Spleen (tissue), 11 donors: ENCODE results near the gene PLEKHD1. TPM values are rescaled to one million over a fixed set of nuclear protein-coding genes. Genes with fewer than 3 reads are reported as not detected.

Experiments used
- DNase-seq: peaks from one replicate; pipeline ENCODE4 v3.0.0-alpha.2; 2020
- H3K27ac ChIP-seq, 8 donors: fragments of 200-600 bp; sonication (generic) in 7 of 8; 1 replicate in 4 of 8; 2 replicates in 4 of 8; pipeline versions ENCODE4 v1.5.0 to v1.8.0; 2016 to 2021; ENCODE audit warnings: inconsistent platforms in 4 of 8, mild to moderate bottlenecking in 4 of 8, moderate library complexity in 1 of 8
- H3K27me3 ChIP-seq, 7 donors: fragments of 200-600 bp; sonication (generic) in 6 of 7; replicated peaks in 1 of 7; 1 replicate in 4 of 7; 2 replicates in 3 of 7; pipeline versions ENCODE4 v1.5.0 to v1.8.0; 2016 to 2021; ENCODE audit warnings: inconsistent platforms in 3 of 7, mild to moderate bottlenecking in 1 of 7
- H3K36me3 ChIP-seq, 6 donors: fragments of 200-600 bp; sonication (generic) in 5 of 6; 1 replicate in 4 of 6; 2 replicates in 2 of 6; pipeline versions ENCODE4 v1.5.0 to v1.8.0; 2016 to 2021; ENCODE audit warnings: inconsistent platforms in 2 of 6
- H3K4me1 ChIP-seq, 6 donors: fragments of 200-600 bp; sonication (generic) in 5 of 6; 1 replicate in 3 of 6; 2 replicates in 3 of 6; pipeline versions ENCODE4 v1.5.0 to v1.8.0; 2016 to 2021; ENCODE audit warnings: inconsistent platforms in 3 of 6
- H3K4me3 ChIP-seq, 8 donors: fragments of 200-600 bp; sonication (generic) in 7 of 8; 1 replicate in 4 of 8; 2 replicates in 4 of 8; pipeline versions ENCODE4 v1.5.0 to v1.8.0; 2016 to 2021; ENCODE audit warnings: inconsistent platforms in 4 of 8, mild to moderate bottlenecking in 4 of 8, moderate library complexity in 2 of 8
- H3K9me3 ChIP-seq, 8 donors: fragments of 200-600 bp; sonication (generic) in 7 of 8; 1 replicate in 4 of 8; 2 replicates in 4 of 8; pipeline versions ENCODE4 v1.5.0 to v1.8.0; 2016 to 2021; ENCODE audit warnings: inconsistent platforms in 4 of 8
- CTCF ChIP-seq, 11 experiments: fragments of 200-600 bp in 7 of 11; fragments of 450-650 bp in 4 of 11; sonication (generic) in 4 of 11; IDR thresholded peaks in 8 of 11; conservative IDR thresholded peaks in 3 of 11; 1 replicate in 7 of 11; 2 replicates in 4 of 11; pipeline versions ENCODE4 v1.4.0 to v1.8.0; 2016 to 2021; ENCODE audit warnings: antibody characterized with exemption in 11 of 11, inconsistent platforms in 4 of 11, mild to moderate bottlenecking in 1 of 11
- POLR2A ChIP-seq, 3 donors: fragments of 450-650 bp; IDR thresholded peaks; one replicate each; pipeline ENCODE4 v1.5.1; 2017; ENCODE audit warnings: antibody characterized with exemption in 3 of 3, mild to moderate bottlenecking in 1 of 3
- POLR2AphosphoS5 ChIP-seq, 3 donors: sonication (generic); formaldehyde crosslinking; IDR thresholded peaks; one replicate each; pipeline ENCODE4 v1.5.1; 2017; ENCODE audit warnings: antibody characterized with exemption in 3 of 3
- WGBS, 5 donors: extraction: QIAGEN DNeasy Blood & Tissue Kit in 3 of 5; methylation state at CpG; one replicate each; pipeline versions ENCODE4 v1.1.5 to v1.1.7; 2013 to 2018; 5-methylcytosine and 5-hydroxymethylcytosine counted together
- intact Hi-C: fragments of 100-400 bp; cut with DNase I; formaldehyde crosslinking; loops from one replicate; pipeline ENCODE4 v1.15.0; 2023; ENCODE audit warnings: low total_unique reads
- polyA plus RNA-seq, 3 donors: library from polyadenylated mRNA; stranded (reverse); fragments of 200-250 nt; gene quantifications; one replicate each; pipeline ENCODE4 v1.2.1, GENCODE V29; 2013
- total RNA-seq, 7 donors: library from RNA; depleted of rRNA in 3 of 7; stranded (reverse); fragments of >200 nt in 3 of 7; fragmentation: NEBNext Ultra II Directional in 4 of 7; extraction: Animal tissue kit (Norgen Biotek cat#: 25700) in 4 of 7; gene quantifications; one replicate each; pipeline versions ENCODE4 v1.1.0 to v1.2.1, GENCODE V29; 2016 to 2021
- donor health status: healthy with polysubstance abuse.
- donor health status: DM: no; HTN: no; CAD: no; lungs with moderate emphysema.
- donor health status: DM: no; HTN: no; CAD: no.
- donor health status: Bipolar disorder and iron deficiency.
- donor health status: healthy.
- donor health status: DM: no; HTN: no; CAD: no.
- donor health status: DM: yes; HTN: yes; CAD: no.

Gene PLEKHD1
- total and polyA plus RNA-seq, 10 donors: 0.06 to 0.46 (median 0.17) TPM; not detected in 1

GRCh38 chr14:69443296-69443805, 41.2 kb upstream of the PLEKHD1 start:
- TF ChIP-seq POLR2A (IDR thresholded peaks at IDR 0.05): no peak
- no peak for TF ChIP-seq POLR2AphosphoS5 (IDR thresholded peaks at IDR 0.05)
- TF ChIP-seq CTCF (IDR thresholded peaks at IDR 0.05 in 8 of 11, conservative IDR thresholded peaks at IDR 0.05 in 3 of 11): no peak
- 94 to 98% (median 97%) methylated on average over 5 of the region's 5 CpGs for WGBS, 5 donors
- Histone ChIP-seq H3K36me3 (peaks cover 0 to 83% (median 12%) of the 10 kb centered on the region in 6 donors), H3K4me1 (peaks cover 0 to 18% (median 0%) of the 10 kb centered on the region in 6 donors), H3K4me3 (no peak overlapping the region), H3K9me3 (no peaks in the 10 kb centered on the region), H3K27me3 (no peaks in the 10 kb centered on the region), H3K27ac (no peak overlapping the region)
- intact Hi-C loops: no loop called here
- DNase-seq: no peak

GRCh38 chr14:69449216-69449615, 35.3 kb upstream of the PLEKHD1 start:
- Histone ChIP-seq H3K36me3 (peaks cover 0 to 76% (median 5%) of the 10 kb centered on the region in 6 donors), H3K4me3 (no peak overlapping the region), H3K27ac (no peak overlapping the region), H3K4me1 (no peaks in the 10 kb centered on the region), H3K9me3 (no peaks in the 10 kb centered on the region), H3K27me3 (no peaks in the 10 kb centered on the region)
- TF ChIP-seq POLR2AphosphoS5 (IDR thresholded peaks at IDR 0.05) (no peak), POLR2A (IDR thresholded peaks at IDR 0.05) (no peak), CTCF (IDR thresholded peaks at IDR 0.05 in 8 of 11, conservative IDR thresholded peaks at IDR 0.05 in 3 of 11) (no peak)
- no peak for DNase-seq
- WGBS, 5 donors: 96 to 98% (median 97%) methylated on average over 8 of the region's 8 CpGs
- intact Hi-C loops: no loop called here

GRCh38 chr14:69451941-69452340, 32.6 kb upstream of the PLEKHD1 start:
- intact Hi-C loops: no loop called here
- peaks cover 0 to 81% (median 24%) of the 10 kb centered on the region in 6 donors for H3K36me3 ChIP-seq
- H3K4me3 ChIP-seq: no peak overlapping the region
- DNase-seq: no peak
- H3K4me1 ChIP-seq: no peaks in the 10 kb centered on the region
- WGBS, 5 donors: 91 to 96% (median 94%) methylated on average over 2 of the region's 2 CpGs
- H3K9me3 ChIP-seq: no peaks in the 10 kb centered on the region
- TF ChIP-seq POLR2A (IDR thresholded peaks at IDR 0.05): no peak
- H3K27ac ChIP-seq: no peak overlapping the region
- H3K27me3 ChIP-seq: no peaks in the 10 kb centered on the region

GRCh38 chr14:69458350-69458749, 26.2 kb upstream of the PLEKHD1 start:
- 81 to 89% (median 88%) methylated on average over 11 of the region's 11 CpGs for WGBS, 5 donors
- intact Hi-C loops: no loop called here
- TF ChIP-seq POLR2A (IDR thresholded peaks at IDR 0.05) (no peak), CTCF (IDR thresholded peaks at IDR 0.05 in 8 of 11, conservative IDR thresholded peaks at IDR 0.05 in 3 of 11) (no peak), POLR2AphosphoS5 (IDR thresholded peaks at IDR 0.05) (no peak)

More at GRCh38 chr14:69458350-69458749, 26.2 kb upstream of the PLEKHD1 start:
- no peak for DNase-seq
- H3K36me3 ChIP-seq: peaks cover 0 to 93% (median 48%) of the 10 kb centered on the region in 6 donors
- H3K27ac ChIP-seq: no peak overlapping the region
- no peaks in the 10 kb centered on the region for H3K27me3 ChIP-seq
- H3K4me3 ChIP-seq: no peak overlapping the region
- H3K4me1 ChIP-seq: no peaks in the 10 kb centered on the region
- no peaks in the 10 kb centered on the region for H3K9me3 ChIP-seq
